Caco-2 (cell line): ENCODE data around the gene CEACAM8. TPM values are rescaled to one million over a fixed set of nuclear protein-coding genes. Genes with fewer than 3 reads are reported as not detected.

Experiments
- BruUV-seq: library from RNA; stranded (reverse); fragments of 400-500 nt; replicated peaks from 2 replicates; lab custom pipeline; 2021; lab: Mats Ljungman, UMichigan
- CTCF ChIA-PET: fragments of 300-600 bp; sonication (Branson Sonifier 250); formaldehyde crosslinking; loops from one replicate; lab custom pipeline; 2022; ENCODE audit warnings: antibody characterized with exemption; lab: Charles Lee
- POLR2A ChIA-PET: fragments of 300-600 bp; sonication (Branson Sonifier 250); formaldehyde crosslinking; loops from one replicate; lab custom pipeline; 2022; ENCODE audit warnings: antibody characterized with exemption; lab: Charles Lee
- DNase-seq, 2 experiments: peaks; one replicate each; pipeline versions ENCODE4 v3.0.0 to v3.0.0-alpha.2; 2020 to 2022
- H3K27me3 ChIP-seq: replicated peaks from 2 replicates; pipeline ENCODE4 v1.6.0; 2011; ENCODE audit warnings: low read length; ENCODE audit not compliant: control insufficient read depth, insufficient read depth
- H3K36me3 ChIP-seq: 2 replicates; pipeline ENCODE4 v1.5.1; 2011; ENCODE audit warnings: low read length; ENCODE audit not compliant: control insufficient read depth, insufficient read depth
- H3K4me1 ChIP-seq: fragments of 250-450 bp; sonication (Bioruptor Pico); 2 replicates; pipeline ENCODE4 v1.5.1; 2020; ENCODE audit warnings: mild to moderate bottlenecking
- H3K4me3 ChIP-seq: 2 replicates; pipeline ENCODE4 v1.5.1; 2011; ENCODE audit warnings: low read depth, mild to moderate bottlenecking, control low read depth, low read length
- H3K9me3 ChIP-seq: fragments of 250-450 bp; sonication (Bioruptor Pico); 2 replicates; pipeline ENCODE4 v1.5.1; 2020; ENCODE audit warnings: mild to moderate bottlenecking, moderate library complexity
- H3K27ac Mint-ChIP-seq: one replicate; pipeline ENCODE4 v1.8.0; 2022; ENCODE audit warnings: mixed read lengths; ENCODE audit not compliant: unreplicated experiment
- H3K27me3 Mint-ChIP-seq: one replicate; pipeline ENCODE4 v1.8.0; 2022; ENCODE audit warnings: mixed read lengths; ENCODE audit not compliant: insufficient read depth, unreplicated experiment
- H3K36me3 Mint-ChIP-seq: one replicate; pipeline ENCODE4 v1.8.0; 2022; ENCODE audit warnings: mild to moderate bottlenecking, mixed read lengths; ENCODE audit not compliant: insufficient read depth, unreplicated experiment
- H3K4me1 Mint-ChIP-seq: one replicate; pipeline ENCODE4 v1.8.0; 2022; ENCODE audit warnings: low read depth, mixed read lengths; ENCODE audit not compliant: unreplicated experiment
- H3K4me3 Mint-ChIP-seq: one replicate; pipeline ENCODE4 v1.8.0; 2022; ENCODE audit warnings: mild to moderate bottlenecking, moderate library complexity, mixed read lengths; ENCODE audit not compliant: unreplicated experiment
- H3K9me3 Mint-ChIP-seq: one replicate; pipeline ENCODE4 v1.8.0; 2022; ENCODE audit warnings: mixed read lengths; ENCODE audit not compliant: unreplicated experiment
- CTCF ChIP-seq, 2 experiments: fragments of 200-600 bp in 1 of 2; IDR thresholded peaks; 1 replicate in 1 of 2; 2 replicates in 1 of 2; pipeline versions ENCODE4 v1.5.1 to v1.8.0; 2011 to 2022; ENCODE audit warnings: antibody characterized with exemption in 1 of 2, control low read depth in 1 of 2, inconsistent platforms in 1 of 2, low read depth in 1 of 2, low read length in 1 of 2, mild to moderate bottlenecking in 1 of 2, moderate library complexity in 1 of 2; ENCODE audit not compliant: insufficient read depth in 1 of 2, severe bottlenecking in 1 of 2, unreplicated experiment in 1 of 2
- intact Hi-C: fragments of 100-400 bp; cut with micrococcal nuclease; formaldehyde crosslinking; loops from one replicate; pipeline ENCODE4 v1.10.0; 2022; ENCODE audit not compliant: unreplicated experiment
- total RNA-seq: library from RNA; stranded (reverse); gene quantifications from 2 replicates; pipeline ENCODE4 v1.2.3, GENCODE V29; 2022

Gene CEACAM8
- total RNA-seq, 1 experiment from 2014 or later = not detected

- Mint-ChIP-seq H3K36me3 (no peaks in the 10 kb centered on the region), H3K4me3 (no peak overlapping the region), H3K4me1 (no peaks in the 10 kb centered on the region), H3K27me3 (peaks cover 8% of the 10 kb centered on the region), H3K27ac (no peak overlapping the region), H3K9me3 (no peaks in the 10 kb centered on the region)
- DNase-seq = peak; percentile 60 to 63
- no peaks in the 10 kb centered on the region for H3K9me3 ChIP-seq
- H3K4me1 ChIP-seq = no peaks in the 10 kb centered on the region
- TF ChIP-seq CTCF (IDR thresholded peaks at IDR 0.05; ENCODE audit: insufficient read depth in 1 of 2, low read depth in 1 of 2, low read length in 1 of 2, severe bottlenecking in 1 of 2, unreplicated experiment in 1 of 2) = peak; percentile 76 to 87
- intact Hi-C loops = loop anchor here (1.0 kb wide), 2 partner anchors 33 to 113 kb away; no protein-coding TSS in a partner anchor
- no peaks in the 10 kb centered on the region for H3K36me3 ChIP-seq
- POLR2A ChIA-PET = no interaction called here
- BruUV-seq = no TSS peak
- no peaks in the 10 kb centered on the region for H3K27me3 ChIP-seq
- no peak overlapping the region for H3K4me3 ChIP-seq
- CTCF ChIA-PET = interaction anchor here (0.6 to 1.6 kb wide), 7 partner anchors 33 to 580 kb away, joined by 3 to 10 read pairs (median 4); no protein-coding TSS in a partner anchor
Observed at GRCh38 chr19:42563352-42564210, 31.1 kb downstream of the CEACAM8 start.

GRCh38 chr19:42561512-42561911, 33.2 kb downstream of the CEACAM8 start:
- H3K4me1 Mint-ChIP-seq = peaks cover 5% of the 10 kb centered on the region
- H3K9me3 ChIP-seq = peaks cover 6% of the 10 kb centered on the region; the same call in 1 of the 2 replicates
- peaks cover 8% of the 10 kb centered on the region for H3K27me3 Mint-ChIP-seq
- TF ChIP-seq CTCF (IDR thresholded peaks at IDR 0.05; ENCODE audit: insufficient read depth in 1 of 2, low read depth in 1 of 2, low read length in 1 of 2, severe bottlenecking in 1 of 2, unreplicated experiment in 1 of 2) = peak in 1 of 2 experiments; percentile 5
- H3K4me3 ChIP-seq = no peak overlapping the region
- H3K36me3 ChIP-seq = no peaks in the 10 kb centered on the region
- no peak for DNase-seq
- no TSS peak for BruUV-seq
- peaks cover 13% of the 10 kb centered on the region for H3K9me3 Mint-ChIP-seq
- intact Hi-C loops = no loop called here
- H3K27me3 ChIP-seq = no peaks in the 10 kb centered on the region
- no peaks in the 10 kb centered on the region for H3K36me3 Mint-ChIP-seq
- POLR2A ChIA-PET = interaction anchor here (1.1 kb wide), 1 partner anchor 138 kb away, joined by 3 read pairs; no protein-coding TSS in a partner anchor
- H3K27ac Mint-ChIP-seq = no peak overlapping the region
- no peak overlapping the region for H3K4me3 Mint-ChIP-seq
- CTCF ChIA-PET = interaction anchor here (1.8 kb wide), 1 partner anchor 111 kb away, joined by 6 read pairs; no protein-coding TSS in a partner anchor
- H3K4me1 ChIP-seq = no peaks in the 10 kb centered on the region

GRCh38 chr19:42560731-42561130, 34.0 kb downstream of the CEACAM8 start:
- no peak for TF ChIP-seq CTCF (IDR thresholded peaks at IDR 0.05; ENCODE audit: insufficient read depth in 1 of 2, low read depth in 1 of 2, low read length in 1 of 2, severe bottlenecking in 1 of 2, unreplicated experiment in 1 of 2)
- intact Hi-C loops = no loop called here
- H3K27me3 Mint-ChIP-seq = peaks cover 8% of the 10 kb centered on the region
- peaks cover 5% of the 10 kb centered on the region for H3K4me1 Mint-ChIP-seq
- H3K36me3 Mint-ChIP-seq = no peaks in the 10 kb centered on the region
- no peak for DNase-seq
- no peaks in the 10 kb centered on the region for H3K4me1 ChIP-seq
- CTCF ChIA-PET = no interaction called here
- no TSS peak for BruUV-seq
- H3K4me3 Mint-ChIP-seq = no peak overlapping the region
- H3K9me3 ChIP-seq = peaks cover 6% of the 10 kb centered on the region; the same call in 1 of the 2 replicates
- no peaks in the 10 kb centered on the region for H3K36me3 ChIP-seq
- H3K9me3 Mint-ChIP-seq = peaks cover 13% of the 10 kb centered on the region
- POLR2A ChIA-PET = no interaction called here
- H3K4me3 ChIP-seq = no peak overlapping the region
- no peaks in the 10 kb centered on the region for H3K27me3 ChIP-seq
- H3K27ac Mint-ChIP-seq = no peak overlapping the region
